HEK293 (cell line): ENCODE results near the gene MTERF4.

Source experiments
- CTCF ChIA-PET: fragments of 350-600 bp; formaldehyde crosslinking; extraction: SDS; loops from one replicate; lab custom pipeline; 2021; ENCODE audit warnings: antibody characterized with exemption; lab: Yijun Ruan, JAX
- POLR2A ChIA-PET: fragments of 300-600 bp; formaldehyde crosslinking; extraction: SDS; loops from one replicate; lab custom pipeline; 2020; ENCODE audit warnings: antibody characterized with exemption, inconsistent platforms; lab: Yijun Ruan, JAX
- H3K27ac ChIP-seq: fragments of 200-500 bp; sonication (Bioruptor generic); 2 replicates; pipeline ENCODE4 v1.5.1; 2014; ENCODE audit warnings: low read depth, low read length, control low read depth, inconsistent platforms; ENCODE audit errors: extremely low read depth
- H3K36me3 ChIP-seq, 2 experiments: fragments of 200-500 bp in 1 of 2; sonication (Bioruptor generic) in 1 of 2; 1 replicate in 1 of 2; 2 replicates in 1 of 2; pipeline ENCODE4 v1.5.1; 2014 to 2017; ENCODE audit warnings: inconsistent platforms in 2 of 2, low read length in 2 of 2; ENCODE audit not compliant: control insufficient read depth in 2 of 2, insufficient read depth in 1 of 2
- H3K4me1 ChIP-seq: fragments of 200-500 bp; sonication (Bioruptor generic); 2 replicates; pipeline ENCODE4 v1.5.1; 2014; ENCODE audit warnings: mild to moderate bottlenecking, low read length, inconsistent platforms; ENCODE audit not compliant: control insufficient read depth, insufficient read depth
- H3K4me3 ChIP-seq: 2 replicates; pipeline ENCODE4 v1.5.1; 2011; ENCODE audit warnings: low read depth, mild to moderate bottlenecking, control low read depth, low read length, moderate library complexity
- H3K9me3 ChIP-seq: fragments of 200-500 bp; sonication (Bioruptor generic); 2 replicates; pipeline ENCODE4 v1.5.1; 2014; ENCODE audit warnings: low read depth, low read length, inconsistent platforms; ENCODE audit not compliant: control insufficient read depth, insufficient read depth
- BCL6B ChIP-seq: fragments of 450-650 bp; formaldehyde crosslinking; IDR thresholded peaks from 2 replicates; pipeline ENCODE4 v1.5.1; 2017; ENCODE audit warnings: missing biosample characterization, missing genetic modification characterization
- KLF8 ChIP-seq: fragments of 450-650 bp; formaldehyde crosslinking; IDR thresholded peaks from 2 replicates; pipeline ENCODE4 v1.5.1; 2016; ENCODE audit warnings: missing biosample characterization, missing genetic modification characterization
- KLF9 ChIP-seq: fragments of 450-650 bp; formaldehyde crosslinking; IDR thresholded peaks from 2 replicates; pipeline ENCODE4 v1.5.1; 2016; ENCODE audit warnings: missing biosample characterization, missing genetic modification characterization, low read depth
- PATZ1 ChIP-seq: fragments of 450-650 bp; formaldehyde crosslinking; IDR thresholded peaks from 2 replicates; pipeline ENCODE4 v1.5.1; 2016; ENCODE audit warnings: missing biosample characterization, missing genetic modification characterization
- REST ChIP-seq: fragments of 450-650 bp; formaldehyde crosslinking; IDR thresholded peaks from 2 replicates; pipeline ENCODE4 v1.5.1; 2016; ENCODE audit warnings: missing biosample characterization, missing genetic modification characterization
- TRIM28 ChIP-seq: IDR thresholded peaks from 2 replicates; pipeline ENCODE4 v1.6.1; 2011; ENCODE audit warnings: low read length, control low read depth, borderline replicate concordance
- ZBTB21 ChIP-seq: fragments of 450-650 bp; formaldehyde crosslinking; IDR thresholded peaks from 2 replicates; pipeline ENCODE4 v1.5.1; 2017; ENCODE audit warnings: missing biosample characterization, missing genetic modification characterization
- ZBTB26 ChIP-seq: fragments of 450-650 bp; formaldehyde crosslinking; optimal IDR thresholded peaks from 2 replicates; pipeline ENCODE3; 2016; ENCODE audit warnings: missing biosample characterization, mild to moderate bottlenecking, missing genetic modification characterization
- ZEB2 ChIP-seq: fragments of 450-650 bp; formaldehyde crosslinking; IDR thresholded peaks from 2 replicates; pipeline ENCODE4 v1.5.1; 2016; ENCODE audit warnings: missing biosample characterization, missing genetic modification characterization
- ZNF133 ChIP-seq: fragments of 450-650 bp; formaldehyde crosslinking; IDR thresholded peaks from 2 replicates; pipeline ENCODE4 v1.5.1; 2016; ENCODE audit warnings: missing biosample characterization, missing genetic modification characterization
- ZNF138 ChIP-seq: fragments of 450-650 bp; formaldehyde crosslinking; IDR thresholded peaks from 2 replicates; pipeline ENCODE4 v1.5.1; 2016; ENCODE audit warnings: missing biosample characterization, missing genetic modification characterization, borderline replicate concordance
- ZNF341 ChIP-seq: fragments of 450-650 bp; formaldehyde crosslinking; IDR thresholded peaks from 2 replicates; pipeline ENCODE4; 2016; ENCODE audit warnings: low read depth, missing biosample characterization, missing genetic modification characterization
- ZNF366 ChIP-seq: fragments of 450-650 bp; formaldehyde crosslinking; conservative IDR thresholded peaks from 2 replicates; pipeline ENCODE4 v1.5.1; 2016; ENCODE audit warnings: missing biosample characterization, missing genetic modification characterization
- ZNF510 ChIP-seq: fragments of 450-650 bp; formaldehyde crosslinking; IDR thresholded peaks from 2 replicates; pipeline ENCODE4 v1.5.1; 2018; ENCODE audit warnings: mild to moderate bottlenecking, missing genetic modification characterization, missing biosample characterization; ENCODE audit not compliant: insufficient replicate concordance
- ZNF664 ChIP-seq: fragments of 450-650 bp; formaldehyde crosslinking; IDR thresholded peaks from 2 replicates; pipeline ENCODE4 v1.5.1; 2016; ENCODE audit warnings: missing biosample characterization, missing genetic modification characterization
- ZNF747 ChIP-seq: fragments of 450-650 bp; formaldehyde crosslinking; IDR thresholded peaks from 2 replicates; pipeline ENCODE4 v1.5.1; 2016; ENCODE audit warnings: missing biosample characterization, missing genetic modification characterization
- ZNF792 ChIP-seq: fragments of 450-650 bp; formaldehyde crosslinking; IDR thresholded peaks from 2 replicates; pipeline ENCODE4 v1.5.1; 2016; ENCODE audit warnings: missing biosample characterization, missing genetic modification characterization

Gene MTERF4

GRCh38 chr2:241118737-241119505 lies 16.8 kb upstream of the MTERF4 start:
- Histone ChIP-seq H3K36me3 (peaks cover 10 to 65% of the 10 kb centered on the region in 2 experiments), H3K4me3 (no peak overlapping the region)
- POLR2A ChIA-PET = no interaction called here
- no peak for TF ChIP-seq PATZ1 (tag by site-specific recombination)
- no peak for TF ChIP-seq ZNF133
- no peak for TF ChIP-seq ZNF510
- no peak for TF ChIP-seq KLF9 (tag by site-specific recombination)
- TF ChIP-seq ZNF747 (tag by site-specific recombination) = no peak
- no peak for TF ChIP-seq REST
- no peak for TF ChIP-seq KLF8 (tag by site-specific recombination)
- TF ChIP-seq ZNF664 = no peak
- no peak for TF ChIP-seq BCL6B
- TF ChIP-seq ZNF366 = no peak
- no peak for TF ChIP-seq TRIM28
- no peak for TF ChIP-seq ZEB2 (tag by site-specific recombination)
- TF ChIP-seq ZBTB21 = no peak
- TF ChIP-seq ZBTB26 = no peak
- no peak for TF ChIP-seq ZNF138
- no peak for TF ChIP-seq ZNF792 (tag by site-specific recombination)
- no peak for TF ChIP-seq ZNF341 (tag by site-specific recombination)
- TF ChIP-seq, all 188 proteins: peak for 0
- CTCF ChIA-PET = no interaction called here
- no peak overlapping the region for H3K27ac ChIP-seq
- H3K4me1 ChIP-seq = no peaks in the 10 kb centered on the region
- H3K9me3 ChIP-seq = no peaks in the 10 kb centered on the region
